NCI-H82 (cell line): Measurements from ENCODE around the gene GPRASP2.
"Not testable (repeated sequence)": the region's sequence is repeated elsewhere in the genome, so short reads cannot be mapped to it uniquely, and the experiment has no call there.

ENCODE experiments used
- DNase-seq: peaks from one replicate; lab custom pipeline; 2025; lab: John Stamatoyannopoulos, UW

The GPRASP2 gene

GRCh38 chrX:102712216-102712966 is at the start of gene GPRASP2:
GPRASP2 (plus strand) TSS chrX:102712448; CDS start chrX:102714870, 2,422 bp downstream.
- peak; percentile 58 for DNase-seq

DNA sequence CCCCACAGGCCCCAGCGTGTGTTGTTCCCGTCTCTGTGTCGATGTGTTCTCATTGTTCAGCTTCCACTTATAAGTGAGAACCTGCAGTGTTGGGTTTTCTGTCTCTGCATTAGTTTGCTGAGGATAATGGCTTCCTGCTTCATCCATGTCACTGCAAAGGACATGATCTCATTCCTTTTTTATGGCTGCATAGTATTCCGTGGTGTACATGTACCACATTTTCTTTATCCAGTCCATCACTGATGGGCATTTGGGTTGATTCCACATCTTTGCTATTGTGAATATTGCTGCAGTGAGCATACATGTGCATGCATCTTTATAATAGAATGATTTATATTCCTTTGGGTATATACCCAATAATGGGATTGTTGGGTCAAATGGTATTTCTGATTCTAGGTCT is 48.4 kb upstream of the GPRASP2 start:
- DNase-seq = not testable (repeated sequence)

- not testable (repeated sequence) for DNase-seq
Observed at GRCh38 chrX:102667034-102667433, 45.2 kb upstream of the GPRASP2 start.

- DNase-seq = no peak
Observed at GRCh38 chrX:102669526-102669925, 42.7 kb upstream of the GPRASP2 start.

- no peak for DNase-seq
Observed at GRCh38 chrX:102672856-102673255, 39.4 kb upstream of the GPRASP2 start.

- DNase-seq = not testable (repeated sequence)
Observed at GRCh38 chrX:102677479-102677878, 34.8 kb upstream of the GPRASP2 start.

DNA sequence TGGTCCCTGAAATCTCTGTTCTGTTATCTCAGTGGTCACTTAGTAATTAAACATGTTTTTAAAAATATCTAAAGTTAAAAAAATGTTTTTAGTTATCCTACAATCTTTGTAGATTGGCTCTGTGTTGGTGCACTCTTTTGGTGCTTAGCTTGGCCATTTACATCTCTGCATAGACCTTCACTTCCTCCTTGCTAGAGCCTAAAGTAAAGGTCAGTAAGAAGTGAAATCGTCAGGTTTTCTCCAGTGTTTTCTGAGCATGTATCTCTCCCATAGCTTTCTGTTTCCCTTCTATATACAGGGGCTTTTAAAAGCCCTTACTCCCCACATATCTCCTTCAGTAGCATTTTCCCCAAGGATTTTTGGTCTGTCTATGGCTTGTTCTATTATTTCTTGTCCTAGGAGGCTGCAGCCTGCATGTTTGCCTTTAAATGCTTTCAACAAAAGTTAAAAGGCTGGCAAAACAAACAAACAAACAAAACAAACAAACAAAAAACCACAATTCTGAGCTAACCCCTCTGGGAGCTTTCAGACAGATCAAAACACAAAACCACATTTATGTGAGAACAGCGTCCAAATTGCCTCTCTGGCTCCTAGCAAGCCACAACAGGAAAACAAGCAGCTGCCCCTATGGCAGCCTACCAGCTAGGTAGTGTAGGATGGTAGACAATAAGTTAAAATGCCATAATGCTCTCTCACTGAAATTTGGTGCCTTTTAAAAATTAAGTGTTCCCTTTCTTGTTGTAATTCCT is 27.3 kb upstream of the GPRASP2 start:
- DNase-seq = no peak

GRCh38 chrX:102694749-102695148 is 17.5 kb upstream of the GPRASP2 start:
- DNase-seq = no peak

DNA sequence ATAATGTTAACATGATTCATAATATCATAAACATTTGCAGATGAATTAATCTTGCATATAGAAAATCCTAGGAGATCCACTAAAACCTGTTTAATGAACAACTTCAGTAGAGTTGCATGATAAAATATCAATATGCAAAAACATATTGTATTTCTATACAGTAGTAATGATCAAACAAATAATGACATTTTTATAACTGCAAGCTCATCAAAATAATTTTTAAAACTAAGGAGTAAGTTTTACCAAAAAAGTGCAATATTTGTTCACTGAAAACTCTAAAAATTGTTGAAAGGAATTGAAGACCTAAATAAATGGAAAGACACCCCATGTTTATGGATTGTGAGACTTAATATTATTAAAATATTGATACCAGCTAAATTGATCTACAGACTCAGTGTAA is 15.9 kb upstream of the GPRASP2 start:
- DNase-seq = no peak

DNA sequence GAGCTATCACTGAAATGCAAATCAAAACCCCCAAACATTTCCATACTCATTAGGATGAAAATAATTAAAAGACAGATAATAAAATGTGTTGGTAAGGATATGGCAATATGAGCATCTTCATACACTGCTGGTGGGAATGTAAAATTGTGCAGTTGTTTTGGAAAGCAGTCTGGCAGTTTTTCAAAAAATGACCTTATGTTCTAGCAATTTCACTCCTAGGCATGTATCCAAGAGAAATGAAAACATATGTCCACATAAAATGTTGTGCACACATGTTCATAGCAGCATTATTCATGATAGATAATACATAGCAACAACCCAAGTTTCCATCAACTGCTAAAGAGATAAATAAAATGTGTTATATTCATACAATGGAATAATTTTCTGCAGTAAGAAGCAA is 14.8 kb upstream of the GPRASP2 start:
- no peak for DNase-seq

DNA sequence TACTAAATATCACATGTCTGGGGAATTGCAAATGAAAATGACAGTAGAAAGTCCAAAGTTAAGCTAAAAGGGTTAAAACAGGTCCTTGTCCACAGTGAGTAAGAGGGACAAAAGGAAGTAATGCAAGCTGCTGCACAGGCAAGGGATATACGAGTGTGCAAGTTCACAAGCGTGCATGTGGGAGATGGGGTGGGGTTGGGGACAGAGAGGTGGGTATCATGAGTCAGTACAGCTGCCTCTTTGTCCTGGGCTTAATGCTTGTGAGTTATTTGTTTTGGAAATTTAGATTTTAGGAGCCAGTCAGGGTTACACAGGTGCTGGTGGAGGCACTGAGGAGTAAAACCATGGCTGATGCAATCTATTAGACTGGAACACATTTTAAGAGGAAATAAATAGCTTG is 3.3 kb upstream of the GPRASP2 start:
- no peak for DNase-seq

DNA sequence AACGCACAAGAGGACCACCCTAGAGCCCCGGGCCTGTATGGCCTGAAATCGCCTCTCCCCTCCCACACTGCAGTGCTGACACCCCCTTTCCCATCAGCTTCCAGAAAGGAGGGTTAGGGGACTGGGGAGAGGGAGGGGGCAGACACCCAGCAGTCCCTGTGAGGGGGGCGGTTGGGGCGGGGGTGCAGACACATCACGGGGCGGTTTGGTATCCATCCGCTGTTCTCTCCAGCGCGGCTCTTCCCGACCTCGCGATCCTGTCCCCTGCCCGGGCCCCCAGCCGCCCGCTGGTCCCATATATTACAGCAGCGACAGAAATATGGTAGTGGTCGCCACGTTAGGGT is 404 bp upstream of the GPRASP2 start:
- DNase-seq = peak; percentile 32

- DNase-seq = peak; percentile 64
Observed at GRCh38 chrX:102712981-102713625, 855 bp downstream of the GPRASP2 start.

- DNase-seq = no peak
Observed at GRCh38 chrX:102714994-102715393, 2.7 kb downstream of the GPRASP2 start.

DNA sequence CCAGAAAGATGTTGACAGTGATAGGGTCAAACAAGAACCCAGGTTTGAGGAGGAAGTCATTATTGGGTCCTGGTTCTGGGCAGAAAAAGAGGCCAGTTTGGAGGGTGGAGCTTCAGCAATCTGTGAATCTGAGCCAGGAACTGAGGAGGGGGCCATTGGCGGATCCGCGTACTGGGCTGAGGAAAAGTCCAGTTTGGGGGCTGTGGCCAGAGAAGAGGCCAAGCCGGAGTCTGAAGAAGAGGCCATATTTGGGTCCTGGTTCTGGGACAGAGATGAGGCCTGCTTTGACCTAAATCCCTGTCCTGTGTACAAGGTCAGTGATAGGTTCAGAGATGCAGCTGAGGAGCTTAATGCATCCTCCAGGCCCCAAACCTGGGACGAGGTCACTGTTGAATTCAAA is 3.7 kb downstream of the GPRASP2 start:
- no peak for DNase-seq

DNA sequence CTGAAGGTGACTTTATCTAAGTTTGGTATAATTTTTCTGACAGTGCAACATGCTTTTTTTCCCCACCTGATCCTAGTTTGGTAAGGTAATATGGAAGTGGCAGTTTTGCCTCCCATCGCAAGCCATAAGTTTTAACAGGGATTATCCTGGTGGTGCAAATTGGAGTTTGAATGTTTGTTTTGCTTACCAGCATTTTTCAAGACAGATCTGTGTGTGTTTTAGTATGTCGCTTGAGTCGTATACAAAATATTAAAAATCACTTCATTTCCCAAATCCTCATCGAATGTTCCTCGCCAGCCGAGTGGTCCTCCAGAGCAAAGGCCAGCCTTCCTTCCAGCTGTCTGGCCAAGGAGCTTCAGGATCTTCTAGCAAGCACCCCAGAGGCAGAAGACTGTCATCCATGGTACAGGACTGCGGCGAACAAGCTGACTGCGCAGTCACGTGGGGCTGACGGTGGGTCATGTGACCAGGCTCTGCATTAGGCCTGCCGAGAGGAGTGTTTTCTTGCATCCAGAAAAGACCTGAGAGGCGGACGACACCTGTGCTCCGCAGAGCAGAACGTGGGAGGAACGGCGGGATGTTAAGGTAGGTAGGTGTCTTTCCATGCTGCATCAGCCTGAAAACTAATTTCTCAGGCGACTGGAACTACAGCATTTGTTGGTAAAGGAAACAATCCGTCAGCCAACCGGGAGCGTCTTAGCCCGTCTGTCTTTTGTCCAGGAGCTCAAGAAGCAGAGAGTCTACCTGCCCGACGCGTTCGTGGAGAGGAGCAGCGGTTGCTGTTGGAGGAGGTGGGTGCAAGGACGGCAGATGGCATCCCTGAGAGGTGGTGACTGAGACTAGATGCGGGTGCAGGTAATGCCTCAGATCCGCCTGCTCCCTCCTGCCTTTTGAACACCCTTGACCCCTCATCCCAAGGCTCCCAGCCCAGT is 8.3 kb downstream of the GPRASP2 start, which contains the start of gene GPRASP3:
TSS of gene GPRASP3 (plus strand) at position 507 of the 932 bp plus-strand sequence. CDS start 28,253 bp downstream, outside the sequence.
- DNase-seq = peak; percentile 88

GRCh38 chrX:102721169-102721506 is 8.9 kb downstream of the GPRASP2 start:
- not testable (repeated sequence) for DNase-seq

- DNase-seq = no peak
Observed at GRCh38 chrX:102723456-102723855, 11.2 kb downstream of the GPRASP2 start.

GRCh38 chrX:102727761-102728160 is 15.5 kb downstream of the GPRASP2 start:
- DNase-seq = no peak

DNA sequence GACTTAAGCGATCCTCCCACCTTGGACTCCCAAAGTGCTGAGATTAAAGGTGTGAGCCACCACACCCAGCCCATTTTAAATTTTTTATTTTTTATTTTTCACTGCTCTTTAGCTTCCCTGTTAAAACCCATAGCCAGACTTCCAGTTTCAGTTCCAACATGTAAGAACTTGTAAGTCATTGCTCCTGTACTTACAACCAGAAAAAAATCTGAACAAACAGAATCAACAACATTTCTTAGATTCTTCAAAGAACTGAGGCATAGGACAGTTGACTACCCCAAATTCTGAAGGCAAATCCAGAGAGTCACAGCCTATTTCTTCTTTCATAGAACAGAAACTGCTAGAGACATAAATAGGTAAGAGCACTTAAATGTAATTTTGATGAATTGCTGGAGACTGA is 16.4 kb downstream of the GPRASP2 start:
- DNase-seq = no peak

DNA sequence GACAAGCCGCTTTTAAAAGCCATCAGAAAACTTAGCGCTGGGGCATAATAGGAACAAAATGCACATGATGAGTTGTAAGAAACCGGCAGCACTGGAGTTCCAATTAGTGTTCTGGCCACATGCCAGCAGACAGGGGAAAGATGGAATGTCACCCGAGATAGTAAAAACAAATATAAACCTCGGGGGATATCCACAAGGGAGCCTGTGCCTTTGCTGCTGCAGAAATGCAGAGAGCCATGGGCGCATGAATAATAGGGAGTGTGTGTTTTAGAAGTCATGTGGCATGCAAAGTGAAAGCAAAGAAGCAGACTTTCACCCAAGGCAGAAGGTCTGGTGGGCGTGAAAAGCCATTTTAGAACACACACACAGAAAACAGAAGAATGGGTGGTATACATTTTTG is 27.4 kb downstream of the GPRASP2 start:
- no peak for DNase-seq

GRCh38 chrX:102744307-102744706 is 32.1 kb downstream of the GPRASP2 start:
- no peak for DNase-seq
